ENCODE measurements around the gene RALGDS.
"Not testable (repeated sequence)": the region's sequence is repeated elsewhere in the genome, so short reads cannot be mapped to it uniquely, and the experiment has no call there.

RALGDS gene

DNA sequence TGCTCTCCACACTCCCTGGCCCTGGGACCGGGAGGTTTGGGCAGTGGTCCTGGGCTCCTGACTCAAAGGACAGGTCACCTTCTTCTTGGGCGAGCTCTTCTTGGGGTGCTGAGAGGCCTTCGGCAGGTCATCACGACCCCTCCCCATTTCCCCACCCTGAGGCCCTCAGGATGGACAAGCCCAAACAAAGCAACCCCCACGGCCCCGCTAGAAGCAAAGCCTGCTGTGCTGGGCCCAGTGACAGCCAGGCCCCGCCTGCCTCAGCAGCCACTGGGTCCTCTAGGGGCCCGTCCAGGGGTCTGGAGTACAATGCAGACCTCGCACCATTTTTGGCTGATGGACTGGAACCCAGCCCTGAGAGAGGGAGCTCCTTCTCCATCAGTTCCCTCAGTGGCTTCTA, 37.4 kb downstream of the RALGDS start:
- not testable (repeated sequence) for DNase-seq

DNA sequence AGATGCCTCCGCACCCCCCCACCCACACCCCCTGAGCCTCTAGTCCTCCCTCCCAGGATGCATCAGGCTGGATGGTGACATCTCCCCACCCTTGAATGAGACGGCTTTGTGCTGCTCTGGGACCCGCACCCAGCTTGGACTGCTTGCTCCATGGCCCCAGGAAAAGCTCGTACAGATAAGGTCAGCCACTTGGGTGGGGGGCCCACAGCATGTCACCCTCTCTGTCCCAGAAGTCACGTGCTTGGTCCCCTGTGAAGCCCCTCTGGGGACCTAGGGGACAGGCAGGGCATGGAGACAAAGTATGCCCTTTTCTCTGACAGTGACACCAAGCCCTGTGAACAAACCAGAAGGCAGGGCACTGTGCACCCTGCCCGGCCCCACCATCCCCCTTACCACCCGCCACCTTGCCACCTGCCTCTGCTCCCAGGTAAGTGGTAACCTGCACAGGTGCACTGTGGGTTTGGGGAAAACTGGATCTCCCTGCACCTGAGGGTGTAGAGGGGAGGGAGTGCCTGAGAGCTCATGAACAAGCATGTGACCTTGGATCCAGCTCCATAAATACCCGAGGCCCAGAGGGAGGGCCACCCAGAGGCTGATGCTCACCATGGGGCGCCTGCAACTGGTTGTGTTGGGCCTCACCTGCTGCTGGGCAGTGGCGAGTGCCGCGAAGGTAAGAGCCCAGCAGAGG, 38.9 kb downstream of the RALGDS start:
- DNase-seq = not testable (repeated sequence)

DNA sequence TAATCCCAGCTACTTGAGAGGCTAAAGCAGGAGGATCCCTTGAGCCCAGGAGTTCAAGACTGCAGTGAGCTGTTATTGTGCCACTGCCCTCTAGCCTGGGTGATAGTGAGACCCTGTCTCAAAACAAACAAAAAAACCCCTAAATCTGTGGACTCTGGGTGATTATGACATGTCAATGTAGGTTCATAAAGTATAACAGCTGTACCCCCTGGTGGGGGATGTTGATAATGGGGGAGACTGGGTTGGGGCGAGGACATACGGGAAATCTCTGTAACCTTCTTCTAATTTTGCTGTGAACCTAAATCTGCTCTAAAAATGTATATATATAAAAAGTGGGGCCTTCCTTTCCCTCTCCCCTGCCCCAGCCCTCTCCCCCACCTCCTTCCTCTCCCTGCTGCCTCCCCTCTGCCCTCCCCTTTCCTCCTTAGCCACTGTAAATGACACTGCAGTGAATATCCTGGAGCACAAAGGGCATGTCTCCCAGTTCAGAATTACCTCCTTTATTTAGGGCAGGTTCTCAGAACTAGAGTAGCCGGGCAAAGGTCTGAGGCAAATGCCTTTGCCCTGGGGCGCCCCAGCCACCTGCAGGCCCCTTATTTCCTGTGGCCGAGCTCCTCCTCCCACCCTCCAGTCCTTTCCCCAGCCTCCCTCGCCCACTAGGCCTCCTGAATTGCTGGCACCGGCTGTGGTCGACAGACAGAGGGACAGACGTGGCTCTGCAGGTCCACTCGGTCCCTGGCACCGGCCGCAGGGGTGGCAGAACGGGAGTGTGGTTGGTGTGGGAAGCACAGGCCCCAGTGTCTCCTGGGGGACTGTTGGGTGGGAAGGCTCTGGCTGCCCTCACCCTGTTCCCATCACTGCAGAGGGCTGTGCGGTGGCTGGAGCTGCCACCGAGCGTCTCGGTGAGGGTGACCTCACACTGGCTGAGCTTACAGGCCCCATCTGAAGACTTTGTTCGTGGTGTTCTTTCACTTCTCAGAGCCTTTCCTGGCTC, 40.0 kb downstream of the RALGDS start:
- not testable (repeated sequence) for DNase-seq

DNA sequence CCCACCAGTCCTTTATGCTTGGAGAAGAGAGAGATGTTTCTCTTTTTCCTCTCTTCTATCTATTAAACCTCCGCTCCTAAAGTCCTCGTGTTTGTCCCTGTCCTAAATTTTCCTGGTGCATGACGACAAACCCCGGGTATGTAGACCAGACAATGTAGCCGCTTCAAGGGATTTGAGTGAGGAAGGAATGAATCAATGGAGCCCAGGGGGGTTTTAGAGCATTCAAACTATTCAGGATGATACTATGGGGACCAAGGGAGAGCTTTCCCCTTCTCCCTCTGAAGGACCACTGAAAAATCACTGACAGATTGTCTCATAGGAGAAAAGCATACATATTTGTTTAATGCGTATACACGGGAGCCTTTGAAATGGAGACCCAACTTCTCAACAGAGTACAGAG, 40.9 kb downstream of the RALGDS start:
- no peak for DNase-seq

DNA sequence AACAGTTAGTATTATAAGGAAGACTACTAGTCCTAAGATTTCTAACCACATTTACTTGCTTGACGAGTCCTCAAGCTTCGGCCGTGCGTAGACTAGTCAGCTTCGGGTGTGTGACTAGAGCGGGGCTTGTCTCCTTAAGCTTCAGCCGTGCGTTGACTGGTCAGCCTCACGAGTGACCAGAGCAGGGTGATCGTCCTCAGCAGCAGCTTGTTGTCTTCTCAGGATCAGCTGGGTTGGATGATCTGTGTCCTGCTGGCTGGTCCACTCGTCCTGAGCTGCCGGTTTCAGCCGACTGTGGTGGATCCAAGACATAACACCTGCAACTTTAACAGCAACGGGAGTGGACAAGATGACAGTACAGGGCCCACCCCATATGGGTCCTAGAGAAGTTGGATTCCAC, 42.6 kb downstream of the RALGDS start:
- no peak for DNase-seq

DNA sequence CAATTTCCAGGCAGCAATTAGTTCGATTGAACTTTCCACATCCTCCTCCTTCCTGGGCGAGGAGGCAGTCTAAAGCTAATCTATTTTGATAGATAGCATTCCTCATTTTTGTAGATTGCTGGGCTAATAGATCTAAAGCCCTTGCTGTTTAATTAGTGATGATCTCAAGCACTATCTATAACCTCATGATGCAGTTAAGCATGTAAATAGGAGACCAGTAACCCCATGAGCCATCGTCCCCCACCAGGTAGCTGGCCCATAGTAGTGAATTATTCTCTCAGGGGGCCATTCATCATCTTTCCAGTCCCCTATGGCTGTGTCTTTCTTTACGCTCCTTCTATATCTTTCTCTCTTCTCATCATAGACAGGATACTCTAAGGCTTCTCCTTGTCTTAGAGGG, 44.3 kb downstream of the RALGDS start:
- DNase-seq = no peak

DNA sequence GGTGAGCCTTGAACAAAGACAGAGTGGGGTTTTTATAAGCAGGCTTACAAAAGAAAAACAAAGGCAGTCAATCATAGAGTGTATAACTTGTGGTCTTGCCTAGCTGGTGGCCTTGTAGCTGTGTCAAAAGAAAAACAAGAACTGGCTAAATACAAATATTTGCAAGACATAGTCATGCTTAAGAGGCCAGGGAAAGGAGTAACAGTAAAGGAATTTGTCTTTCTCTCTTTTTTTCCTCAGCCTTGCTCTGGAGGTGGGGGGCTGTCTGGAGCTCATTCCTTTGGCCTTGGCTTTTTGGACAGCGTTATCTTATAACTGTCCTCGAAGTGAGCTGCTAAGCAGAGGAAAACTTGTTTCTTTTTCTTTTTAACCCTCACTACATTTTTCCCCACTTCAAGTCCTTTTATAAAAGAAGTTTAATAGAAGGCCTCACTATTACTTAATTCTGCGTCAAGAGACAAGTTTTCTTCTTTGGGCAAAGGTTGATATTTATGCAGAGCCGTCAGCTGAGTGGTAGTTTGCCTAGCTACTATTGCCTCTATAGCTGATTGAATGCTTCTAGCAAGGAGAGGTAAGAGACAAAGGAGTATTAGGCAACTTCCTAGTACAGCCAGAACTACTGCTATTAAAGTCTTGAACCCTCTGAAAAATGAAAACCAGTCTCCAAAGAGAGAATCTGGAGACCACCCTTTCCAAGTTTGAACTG, 45.0 kb downstream of the RALGDS start:
- no peak for DNase-seq

DNA sequence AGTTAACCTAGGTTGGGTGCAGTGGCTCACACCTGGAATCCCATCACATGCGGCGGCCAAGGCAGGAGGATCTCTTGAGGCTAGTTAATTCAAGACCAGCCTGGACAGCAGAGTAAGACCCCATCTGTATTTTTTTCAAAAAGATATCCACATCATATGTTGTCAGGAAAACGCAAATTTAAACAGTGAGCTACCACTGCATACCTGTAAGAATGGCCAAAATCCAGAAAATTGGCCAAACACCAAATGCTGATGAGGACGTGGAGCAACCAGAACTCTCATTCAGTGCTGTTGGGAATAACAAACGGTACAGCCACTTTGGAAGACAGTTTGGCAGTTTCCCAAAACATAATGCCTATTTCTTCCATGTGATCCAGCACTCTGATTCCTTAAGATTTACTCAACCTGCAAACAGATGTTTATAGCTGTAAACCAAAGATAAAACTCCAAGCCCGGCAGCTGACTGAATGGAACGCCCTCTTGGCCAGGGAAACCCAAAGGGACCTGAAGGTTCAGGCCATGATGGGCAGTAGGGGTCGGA, 46.9 kb downstream of the RALGDS start:
- DNase-seq = no peak

DNA sequence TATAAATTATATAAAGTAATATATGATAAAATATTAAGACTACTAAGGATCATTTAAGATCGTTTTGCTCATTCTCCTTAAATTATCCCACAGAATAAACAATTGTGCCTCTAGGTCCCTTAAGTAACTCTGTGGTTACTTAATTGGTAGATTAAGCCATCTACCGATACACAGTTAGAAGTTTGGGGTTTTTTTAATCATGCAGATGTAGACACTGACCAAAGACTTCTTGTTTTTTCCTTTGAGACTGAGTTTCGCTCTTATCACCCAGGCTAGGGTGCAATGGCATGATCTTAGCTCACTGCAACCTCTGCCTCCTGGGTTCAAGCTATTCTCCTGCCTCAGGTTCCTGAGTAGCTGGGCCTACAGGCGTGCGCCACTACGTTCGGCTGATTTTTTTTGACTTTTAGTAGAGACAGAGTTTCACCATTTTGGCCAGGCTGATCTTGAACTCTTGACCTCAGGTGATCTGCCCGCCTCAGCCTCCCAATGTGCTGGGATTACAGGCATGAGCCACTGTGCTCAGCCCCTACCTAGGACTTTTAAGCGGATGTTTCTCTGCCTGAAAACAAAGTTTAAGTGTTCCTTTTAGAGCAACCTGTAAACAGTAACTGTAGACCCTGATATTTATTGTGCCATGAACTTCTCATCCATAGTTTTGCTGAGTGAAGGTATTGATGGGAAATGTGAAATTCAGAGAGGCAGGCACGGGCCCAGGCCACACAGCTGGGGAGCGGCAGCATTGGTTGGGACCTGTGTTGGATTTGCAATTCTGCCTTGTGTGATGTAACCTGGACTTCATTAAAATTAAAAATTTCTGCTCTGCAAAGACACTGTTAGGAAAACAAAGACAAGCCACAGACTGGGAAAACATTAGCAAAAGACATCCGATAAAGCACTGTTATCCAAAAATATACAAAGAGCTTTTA, 47.7 kb downstream of the RALGDS start:
- DNase-seq = no peak

DNA sequence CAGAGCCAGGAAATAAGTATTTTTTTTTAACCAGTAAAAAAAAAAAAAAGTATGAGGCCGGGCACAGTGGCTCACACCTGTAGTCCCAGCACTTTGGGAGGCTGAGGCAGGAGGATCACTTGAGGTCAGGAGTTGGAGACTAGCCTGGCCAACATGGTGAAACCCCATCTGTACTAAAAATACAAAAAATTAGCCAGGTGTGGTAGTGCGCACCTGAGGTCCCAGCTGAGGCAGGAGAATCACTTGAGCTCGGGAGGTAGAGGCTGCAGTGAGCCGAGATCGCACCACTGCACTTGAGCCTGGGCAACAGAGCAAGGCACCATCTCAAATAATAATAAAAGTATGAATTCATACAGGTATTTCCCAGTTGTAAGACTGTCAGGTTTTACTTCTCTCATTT, 48.8 kb downstream of the RALGDS start:
- DNase-seq = not testable (repeated sequence)

DNA sequence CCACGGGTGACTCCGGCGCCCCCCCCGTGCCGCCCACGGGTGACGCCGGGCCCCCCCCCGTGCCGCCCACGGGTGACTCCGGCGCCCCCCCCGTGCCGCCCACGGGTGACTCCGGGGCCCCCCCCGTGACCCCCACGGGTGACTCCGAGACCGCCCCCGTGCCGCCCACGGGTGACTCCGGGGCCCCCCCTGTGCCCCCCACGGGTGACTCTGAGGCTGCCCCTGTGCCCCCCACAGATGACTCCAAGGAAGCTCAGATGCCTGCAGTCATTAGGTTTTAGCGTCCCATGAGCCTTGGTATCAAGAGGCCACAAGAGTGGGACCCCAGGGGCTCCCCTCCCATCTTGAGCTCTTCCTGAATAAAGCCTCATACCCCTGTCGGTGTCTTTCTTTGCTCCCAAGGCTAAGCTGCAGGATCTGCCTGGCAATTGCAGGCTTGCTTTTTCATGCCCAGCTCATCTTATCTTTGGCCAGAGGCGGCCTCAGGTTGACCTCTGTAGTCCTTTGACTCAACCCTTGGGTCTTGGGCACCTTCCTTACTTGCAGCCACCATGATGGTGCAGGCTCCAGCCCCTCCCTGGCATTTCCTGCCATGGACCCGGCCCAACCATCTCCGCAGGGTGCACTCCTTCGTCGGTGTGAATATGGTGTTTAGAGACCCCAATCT, 49.4 kb downstream of the RALGDS start:
- DNase-seq = no peak

DNA sequence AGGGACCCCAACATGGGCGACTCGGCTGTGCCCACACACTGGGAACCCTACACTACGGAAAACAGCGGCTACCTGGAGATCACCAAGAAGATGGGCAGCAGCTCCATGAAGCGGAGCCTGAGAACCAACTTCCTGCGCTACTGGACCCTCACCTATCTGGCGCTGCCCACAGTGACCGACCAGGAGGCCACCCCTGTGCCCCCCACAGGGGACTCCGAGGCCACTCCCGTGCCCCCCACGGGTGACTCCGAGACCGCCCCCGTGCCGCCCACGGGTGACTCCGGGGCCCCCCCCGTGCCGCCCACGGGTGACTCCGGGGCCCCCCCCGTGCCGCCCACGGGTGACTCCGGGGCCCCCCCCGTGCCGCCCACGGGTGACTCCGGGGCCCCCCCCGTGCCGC, 50.1 kb downstream of the RALGDS start:
- DNase-seq = not testable (repeated sequence)

DNA sequence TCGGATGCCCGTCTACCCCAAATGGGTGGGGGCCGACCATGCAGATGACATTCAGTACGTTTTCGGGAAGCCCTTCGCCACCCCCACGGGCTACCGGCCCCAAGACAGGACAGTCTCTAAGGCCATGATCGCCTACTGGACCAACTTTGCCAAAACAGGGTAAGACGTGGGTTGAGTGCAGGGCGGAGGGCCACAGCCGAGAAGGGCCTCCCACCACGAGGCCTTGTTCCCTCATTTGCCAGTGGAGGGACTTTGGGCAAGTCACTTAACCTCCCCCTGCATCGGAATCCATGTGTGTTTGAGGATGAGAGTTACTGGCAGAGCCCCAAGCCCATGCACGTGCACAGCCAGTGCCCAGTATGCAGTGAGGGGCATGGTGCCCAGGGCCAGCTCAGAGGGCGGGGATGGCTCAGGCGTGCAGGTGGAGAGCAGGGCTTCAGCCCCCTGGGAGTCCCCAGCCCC, 50.5 kb downstream of the RALGDS start:
- DNase-seq = not testable (repeated sequence)

DNA sequence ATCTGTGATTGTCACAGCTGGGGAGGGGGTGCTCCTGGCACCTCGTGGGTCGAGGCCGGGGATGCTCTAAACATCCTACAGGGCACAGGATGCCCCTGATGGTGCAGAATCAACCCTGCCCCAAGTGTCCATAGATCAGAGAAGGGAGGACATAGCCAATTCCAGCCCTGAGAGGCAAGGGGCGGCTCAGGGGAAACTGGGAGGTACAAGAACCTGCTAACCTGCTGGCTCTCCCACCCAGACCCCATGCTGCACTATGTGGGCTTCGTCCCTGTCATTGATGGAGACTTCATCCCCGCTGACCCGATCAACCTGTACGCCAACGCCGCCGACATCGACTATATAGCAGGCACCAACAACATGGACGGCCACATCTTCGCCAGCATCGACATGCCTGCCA, 52.6 kb downstream of the RALGDS start:
- not testable (repeated sequence) for DNase-seq

DNA sequence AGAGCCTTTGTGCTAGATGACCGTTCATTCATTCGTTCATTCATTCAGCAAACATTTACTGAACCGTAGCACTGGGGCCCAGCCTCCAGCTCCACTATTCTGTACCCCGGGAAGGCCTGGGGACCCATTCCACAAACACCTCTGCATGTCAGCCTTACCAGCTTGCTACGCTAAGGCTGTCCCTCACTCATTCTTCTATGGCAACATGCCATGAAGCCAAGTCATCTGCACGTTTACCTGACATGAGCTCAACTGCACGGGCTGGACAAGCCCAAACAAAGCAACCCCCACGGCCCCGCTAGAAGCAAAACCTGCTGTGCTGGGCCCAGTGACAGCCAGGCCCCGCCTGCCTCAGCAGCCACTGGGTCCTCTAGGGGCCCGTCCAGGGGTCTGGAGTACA, 53.2 kb downstream of the RALGDS start:
- DNase-seq = no peak

DNA sequence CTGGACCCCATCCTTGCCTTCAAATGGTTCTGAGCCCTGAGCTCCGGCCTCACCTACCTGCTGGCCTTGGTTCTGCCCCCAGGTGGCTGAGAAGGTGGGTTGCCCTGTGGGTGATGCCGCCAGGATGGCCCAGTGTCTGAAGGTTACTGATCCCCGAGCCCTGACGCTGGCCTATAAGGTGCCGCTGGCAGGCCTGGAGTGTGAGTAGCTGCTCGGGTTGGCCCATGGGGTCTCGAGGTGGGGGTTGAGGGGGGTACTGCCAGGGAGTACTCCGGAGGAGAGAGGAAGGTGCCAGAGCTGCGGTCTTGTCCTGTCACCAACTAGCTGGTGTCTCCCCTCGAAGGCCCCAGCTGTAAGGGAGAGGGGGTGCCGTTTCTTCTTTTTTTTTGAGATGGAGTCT, 54.0 kb downstream of the RALGDS start:
- DNase-seq = no peak

DNA sequence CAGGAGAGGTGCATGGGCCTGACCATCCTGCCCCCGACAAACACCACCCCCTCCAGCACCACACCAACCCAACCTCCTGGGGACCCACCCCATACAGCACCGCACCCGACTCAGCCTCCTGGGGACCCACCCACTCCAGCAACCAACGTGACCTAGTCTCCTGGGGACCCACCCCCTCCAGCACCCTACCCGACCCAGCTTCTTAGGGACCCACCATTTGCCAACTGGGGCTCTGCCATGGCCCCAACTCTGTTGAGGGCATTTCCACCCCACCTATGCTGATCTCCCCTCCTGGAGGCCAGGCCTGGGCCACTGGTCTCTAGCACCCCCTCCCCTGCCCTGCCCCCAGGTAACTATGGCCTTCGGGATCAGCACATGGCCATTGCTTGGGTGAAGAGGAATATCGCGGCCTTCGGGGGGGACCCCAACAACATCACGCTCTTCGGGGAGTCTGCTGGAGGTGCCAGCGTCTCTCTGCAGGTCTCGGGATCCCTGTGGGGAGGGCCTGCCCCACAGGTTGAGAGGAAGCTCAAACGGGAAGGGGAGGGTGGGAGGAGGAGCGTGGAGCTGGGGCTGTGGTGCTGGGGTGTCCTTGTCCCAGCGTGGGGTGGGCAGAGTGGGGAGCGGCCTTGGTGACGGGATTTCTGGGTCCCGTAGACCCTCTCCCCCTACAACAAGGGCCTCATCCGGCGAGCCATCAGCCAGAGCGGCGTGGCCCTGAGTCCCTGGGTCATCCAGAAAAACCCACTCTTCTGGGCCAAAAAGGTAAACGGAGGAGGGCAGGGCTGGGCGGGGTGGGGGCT, 54.7 kb downstream of the RALGDS start:
- DNase-seq = no peak

DNA sequence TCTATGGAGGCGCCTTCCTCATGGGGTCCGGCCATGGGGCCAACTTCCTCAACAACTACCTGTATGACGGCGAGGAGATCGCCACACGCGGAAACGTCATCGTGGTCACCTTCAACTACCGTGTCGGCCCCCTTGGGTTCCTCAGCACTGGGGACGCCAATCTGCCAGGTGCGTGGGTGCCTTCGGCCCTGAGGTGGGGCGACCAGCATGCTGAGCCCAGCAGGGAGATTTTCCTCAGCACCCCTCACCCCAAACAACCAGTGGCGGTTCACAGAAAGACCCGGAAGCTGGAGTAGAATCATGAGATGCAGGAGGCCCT, 56.0 kb downstream of the RALGDS start:
- no peak for DNase-seq

DNA sequence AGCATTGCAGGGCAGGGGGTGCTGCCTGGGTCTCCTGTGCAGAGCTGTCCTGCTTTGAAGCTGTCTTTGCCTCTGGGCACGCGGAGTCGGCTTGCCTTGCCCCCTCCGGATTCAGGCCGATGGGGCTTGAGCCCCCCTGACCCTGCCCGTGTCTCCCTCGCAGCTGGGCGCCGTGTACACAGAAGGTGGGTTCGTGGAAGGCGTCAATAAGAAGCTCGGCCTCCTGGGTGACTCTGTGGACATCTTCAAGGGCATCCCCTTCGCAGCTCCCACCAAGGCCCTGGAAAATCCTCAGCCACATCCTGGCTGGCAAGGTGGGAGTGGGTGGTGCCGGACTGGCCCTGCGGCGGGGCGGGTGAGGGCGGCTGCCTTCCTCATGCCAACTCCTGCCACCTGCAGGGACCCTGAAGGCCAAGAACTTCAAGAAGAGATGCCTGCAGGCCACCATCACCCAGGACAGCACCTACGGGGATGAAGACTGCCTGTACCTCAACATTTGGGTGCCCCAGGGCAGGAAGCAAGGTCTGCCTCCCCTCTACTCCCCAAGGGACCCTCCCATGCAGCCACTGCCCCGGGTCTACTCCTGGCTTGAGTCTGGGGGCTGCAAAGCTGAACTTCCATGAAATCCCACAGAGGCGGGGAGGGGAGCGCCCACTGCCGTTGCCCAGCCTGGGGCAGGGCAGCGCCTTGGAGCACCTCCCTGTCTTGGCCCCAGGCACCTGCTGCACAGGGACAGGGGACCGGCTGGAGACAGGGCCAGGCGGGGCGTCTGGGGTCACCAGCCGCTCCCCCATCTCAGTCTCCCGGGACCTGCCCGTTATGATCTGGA, 56.6 kb downstream of the RALGDS start:
- DNase-seq = no peak
